ENCODE measurements around the gene ANO2.

ANO2 gene

GRCh38 chr12:5533368-5533767 is 411.7 kb downstream of the ANO2 start:
- TF ChIP-seq CTCF (conservative IDR thresholded peaks at IDR 0.05; ENCODE audit: low read depth, low read length) = no peak
- DNase-seq (ENCODE audit: low read depth) = no peak
- no peak overlapping the region for H3K4me3 ChIP-seq (ENCODE audit: low read length)

DNA sequence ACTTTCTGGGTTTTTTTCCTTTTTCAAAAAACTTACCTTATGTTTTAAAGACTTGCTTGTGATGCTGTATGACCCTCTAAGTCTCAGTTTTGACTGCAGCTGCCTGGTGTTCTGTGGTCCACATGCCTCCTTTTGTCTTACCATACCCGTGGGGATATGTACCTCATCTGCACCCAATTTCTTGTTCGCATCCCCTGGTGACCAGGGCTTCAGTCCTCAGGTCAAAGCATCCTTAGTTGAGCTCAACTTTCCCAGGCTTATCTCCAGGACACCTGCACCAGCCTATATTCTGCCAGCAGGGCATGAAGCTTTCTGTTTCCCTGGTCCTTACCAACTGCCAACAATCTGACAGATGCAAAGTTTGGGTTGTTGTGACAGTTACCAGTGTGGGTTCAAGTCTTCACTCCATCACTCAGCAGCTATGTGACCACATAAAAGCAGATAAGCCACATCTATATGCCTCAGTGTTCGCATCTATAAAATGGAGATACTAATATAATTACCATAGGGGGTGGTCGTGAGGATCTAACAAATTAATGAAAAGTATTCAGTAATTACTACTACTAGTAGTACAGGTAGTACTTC is 419.2 kb downstream of the ANO2 start:
- no peak for TF ChIP-seq CTCF (conservative IDR thresholded peaks at IDR 0.05; ENCODE audit: low read depth, low read length)
- DNase-seq (ENCODE audit: low read depth) = no peak

DNA sequence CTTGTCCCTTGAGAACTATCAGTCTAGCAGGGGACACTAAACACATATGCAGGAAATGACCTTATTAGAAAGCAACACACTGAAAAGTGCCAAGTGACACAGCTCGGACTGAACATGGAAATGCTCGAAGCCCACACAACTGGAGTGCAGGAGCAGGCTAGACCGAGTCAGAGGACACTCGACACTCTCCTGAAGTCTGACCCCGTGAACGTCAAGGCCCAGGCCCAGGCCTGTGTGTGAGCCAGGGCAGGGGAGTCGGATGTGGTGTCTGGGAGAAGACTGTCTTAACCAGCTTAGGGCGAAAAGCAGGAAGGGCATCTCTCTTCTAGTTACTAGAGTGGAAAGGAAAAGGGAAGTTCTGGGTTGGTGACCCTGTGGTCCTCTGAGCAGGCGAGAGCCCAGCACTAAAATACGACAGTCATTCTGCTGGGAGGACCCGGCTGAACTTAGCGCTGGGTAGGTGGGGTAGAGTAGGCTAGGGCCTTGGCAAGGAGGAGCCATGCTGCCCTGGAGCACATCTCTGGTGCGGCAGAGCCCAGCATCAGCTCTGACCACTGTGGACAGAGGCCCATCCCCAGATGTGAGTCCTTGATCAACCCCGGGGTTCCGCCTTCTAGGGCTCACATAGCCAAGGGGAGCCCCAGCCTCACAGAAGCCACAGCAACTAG is 420.2 kb downstream of the ANO2 start:
- no peak for TF ChIP-seq CTCF (conservative IDR thresholded peaks at IDR 0.05; ENCODE audit: low read depth, low read length)
- DNase-seq (ENCODE audit: low read depth) = no peak
- H3K4me3 ChIP-seq (ENCODE audit: low read length) = no peak overlapping the region

More for the DNA sequence above, 419.2 kb downstream of the ANO2 start:
- H3K4me3 ChIP-seq (ENCODE audit: low read length) = no peak overlapping the region

GRCh38 chr12:5524116-5524768 is 420.8 kb downstream of the ANO2 start:
- DNase-seq (ENCODE audit: low read depth) = no peak
- no peak for TF ChIP-seq CTCF (conservative IDR thresholded peaks at IDR 0.05; ENCODE audit: low read depth, low read length)

DNA sequence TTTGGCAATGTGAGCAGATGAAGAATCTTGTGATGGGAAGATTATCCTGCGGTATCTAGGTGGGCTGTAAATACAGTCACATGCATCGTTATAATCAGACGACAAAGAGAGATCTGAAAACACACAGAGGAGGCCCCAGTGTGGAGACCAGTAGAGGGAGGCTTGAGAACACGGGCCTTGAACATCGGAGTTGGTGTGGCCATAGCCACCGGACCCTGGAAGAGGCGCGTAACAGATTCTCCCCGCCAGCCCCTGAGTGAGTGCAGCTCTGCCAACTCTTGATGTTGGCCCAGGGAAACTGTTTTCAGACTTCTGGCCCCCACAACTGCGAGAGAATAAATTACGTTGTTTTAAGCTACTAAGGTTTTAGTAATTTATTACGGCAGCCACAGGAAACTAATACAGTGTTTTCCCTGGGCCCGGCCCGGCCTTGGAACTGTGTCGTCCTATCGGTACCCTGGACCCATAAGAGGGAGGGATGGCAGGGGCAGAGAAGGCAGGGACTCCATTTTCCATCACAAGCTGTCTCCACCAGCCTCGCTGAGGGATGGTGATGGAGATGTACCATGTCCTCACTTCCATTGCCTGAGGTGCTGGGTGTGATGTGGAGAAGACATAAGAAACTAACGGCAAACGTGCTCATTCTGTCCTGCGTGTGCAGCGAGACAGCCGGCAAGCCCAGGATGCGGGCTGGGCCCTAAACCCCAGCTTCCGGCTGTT is 421.5 kb downstream of the ANO2 start:
- no peak for TF ChIP-seq CTCF (conservative IDR thresholded peaks at IDR 0.05; ENCODE audit: low read depth, low read length)
- H3K4me3 ChIP-seq (ENCODE audit: low read length) = no peak overlapping the region

More at GRCh38 chr12:5524116-5524768, 420.8 kb downstream of the ANO2 start:
- no peak overlapping the region for H3K4me3 ChIP-seq (ENCODE audit: low read length)

DNA sequence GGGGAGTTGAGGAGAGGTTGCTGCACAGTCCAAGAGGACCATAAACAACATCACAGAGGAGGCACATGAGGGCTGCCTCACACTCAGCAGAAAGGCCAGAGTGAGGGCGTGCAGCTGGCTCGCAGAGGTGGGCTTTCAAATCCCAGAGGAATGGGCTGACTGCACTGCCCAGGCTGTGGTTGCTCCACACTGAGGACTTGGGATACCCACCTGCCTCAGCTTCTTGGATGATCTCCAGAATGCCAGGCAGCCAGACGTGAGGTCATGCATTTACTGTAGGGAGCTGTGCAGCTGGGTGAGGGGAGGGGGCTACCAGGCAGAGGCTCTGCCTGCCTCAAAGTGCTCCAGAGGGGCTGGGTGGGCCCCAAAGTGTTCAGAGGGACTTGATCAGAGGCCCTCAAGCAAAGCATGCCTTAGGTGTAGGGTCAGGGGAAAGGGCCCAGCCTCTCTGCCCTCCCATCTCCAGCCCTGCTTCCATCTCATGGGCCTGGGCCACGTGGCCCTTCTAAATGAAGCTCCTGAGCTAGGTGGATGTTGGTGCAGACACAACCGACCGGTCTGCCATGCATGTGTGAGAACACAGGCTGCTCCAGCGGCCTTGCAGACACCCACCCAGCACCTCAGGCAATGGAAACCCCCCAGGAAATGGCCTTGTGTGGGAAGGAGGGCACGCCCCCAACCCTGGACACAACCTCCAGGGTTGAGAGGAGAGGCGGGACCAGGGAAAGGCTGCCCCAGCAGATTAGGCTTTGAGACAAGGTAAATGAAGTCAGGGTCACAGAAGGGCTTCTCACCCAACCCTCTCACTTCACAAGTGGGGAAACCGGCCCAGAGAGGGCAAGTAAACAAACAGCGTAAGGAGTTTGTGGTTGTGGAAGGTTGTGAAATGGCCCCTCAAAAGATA is 422.4 kb downstream of the ANO2 start:
- no peak overlapping the region for H3K4me3 ChIP-seq (ENCODE audit: low read length)
- TF ChIP-seq CTCF (conservative IDR thresholded peaks at IDR 0.05; ENCODE audit: low read depth, low read length) = no peak
- no peak for DNase-seq (ENCODE audit: low read depth)

More for the DNA sequence above, 421.5 kb downstream of the ANO2 start:
- no peak for DNase-seq (ENCODE audit: low read depth)
